GM12864 (cell line): ENCODE data around the gene HOOK1.
"Not testable (repeated sequence)": the region's sequence is repeated elsewhere in the genome, so short reads cannot be mapped to it uniquely, and the experiment has no call there.

Experiments
- DNase-seq: peaks from one replicate; pipeline ENCODE4 v3.0.0-alpha.2; 2011; ENCODE audit warnings: low read depth
- H3K4me3 ChIP-seq: 2 replicates; pipeline ENCODE4 v1.5.1; 2011; ENCODE audit warnings: mild to moderate bottlenecking, low read depth, low read length, control low read depth
- TF ChIP-seq, protein P1 (sequence below): IDR thresholded peaks from 2 replicates; pipeline ENCODE4 v1.5.1; 2011; ENCODE audit warnings: low read depth, mild to moderate bottlenecking, moderate library complexity, low read length, control low read depth, inconsistent platforms; ENCODE audit errors: missing control alignments

Gene HOOK1

DNA sequence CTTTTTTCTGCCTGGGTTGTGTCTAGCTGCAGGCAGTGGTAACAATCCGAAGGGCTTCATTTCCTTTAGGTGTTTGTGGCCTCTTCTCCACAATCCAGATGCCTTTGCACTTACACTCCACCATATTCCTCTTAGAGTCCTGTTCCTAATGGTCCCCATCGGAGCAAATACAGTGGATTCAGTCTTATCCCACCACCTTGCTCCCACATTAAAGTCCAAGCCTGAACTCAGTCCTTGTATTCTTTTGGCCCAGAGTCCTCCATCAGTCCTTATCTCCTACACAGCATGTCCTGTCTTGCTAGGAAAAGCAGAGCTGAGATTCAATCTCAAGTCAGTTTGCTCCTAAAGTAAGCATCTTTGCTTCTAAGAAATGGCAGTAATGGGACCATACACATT lies 103.0 kb downstream of the HOOK1 start:
- TF ChIP-seq, protein P1, sequence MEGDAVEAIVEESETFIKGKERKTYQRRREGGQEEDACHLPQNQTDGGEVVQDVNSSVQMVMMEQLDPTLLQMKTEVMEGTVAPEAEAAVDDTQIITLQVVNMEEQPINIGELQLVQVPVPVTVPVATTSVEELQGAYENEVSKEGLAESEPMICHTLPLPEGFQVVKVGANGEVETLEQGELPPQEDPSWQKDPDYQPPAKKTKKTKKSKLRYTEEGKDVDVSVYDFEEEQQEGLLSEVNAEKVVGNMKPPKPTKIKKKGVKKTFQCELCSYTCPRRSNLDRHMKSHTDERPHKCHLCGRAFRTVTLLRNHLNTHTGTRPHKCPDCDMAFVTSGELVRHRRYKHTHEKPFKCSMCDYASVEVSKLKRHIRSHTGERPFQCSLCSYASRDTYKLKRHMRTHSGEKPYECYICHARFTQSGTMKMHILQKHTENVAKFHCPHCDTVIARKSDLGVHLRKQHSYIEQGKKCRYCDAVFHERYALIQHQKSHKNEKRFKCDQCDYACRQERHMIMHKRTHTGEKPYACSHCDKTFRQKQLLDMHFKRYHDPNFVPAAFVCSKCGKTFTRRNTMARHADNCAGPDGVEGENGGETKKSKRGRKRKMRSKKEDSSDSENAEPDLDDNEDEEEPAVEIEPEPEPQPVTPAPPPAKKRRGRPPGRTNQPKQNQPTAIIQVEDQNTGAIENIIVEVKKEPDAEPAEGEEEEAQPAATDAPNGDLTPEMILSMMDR, result no peak
- DNase-seq, result no peak
- no peak overlapping the region for H3K4me3 ChIP-seq

DNA sequence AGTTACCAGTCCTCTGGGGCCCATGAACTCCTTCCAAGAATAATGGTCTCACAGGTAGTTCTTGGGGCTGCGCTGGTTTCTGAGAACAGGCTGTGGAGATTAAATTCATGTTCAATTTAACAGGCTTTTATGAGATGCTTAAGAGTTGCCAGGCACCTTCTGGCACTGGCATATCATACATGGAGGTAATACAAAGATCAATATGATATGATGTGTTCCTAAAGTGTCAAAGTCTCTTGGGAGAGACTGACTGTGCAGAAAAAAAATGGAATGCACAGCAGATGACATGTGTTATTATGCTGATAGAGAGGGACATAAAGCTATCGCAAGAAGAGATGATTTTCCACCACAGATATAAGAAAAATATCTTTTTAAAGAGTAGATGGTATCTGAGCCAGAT lies 105.0 kb downstream of the HOOK1 start:
- TF ChIP-seq, protein P1, result no peak
- DNase-seq, result no peak
- no peak overlapping the region for H3K4me3 ChIP-seq

DNA sequence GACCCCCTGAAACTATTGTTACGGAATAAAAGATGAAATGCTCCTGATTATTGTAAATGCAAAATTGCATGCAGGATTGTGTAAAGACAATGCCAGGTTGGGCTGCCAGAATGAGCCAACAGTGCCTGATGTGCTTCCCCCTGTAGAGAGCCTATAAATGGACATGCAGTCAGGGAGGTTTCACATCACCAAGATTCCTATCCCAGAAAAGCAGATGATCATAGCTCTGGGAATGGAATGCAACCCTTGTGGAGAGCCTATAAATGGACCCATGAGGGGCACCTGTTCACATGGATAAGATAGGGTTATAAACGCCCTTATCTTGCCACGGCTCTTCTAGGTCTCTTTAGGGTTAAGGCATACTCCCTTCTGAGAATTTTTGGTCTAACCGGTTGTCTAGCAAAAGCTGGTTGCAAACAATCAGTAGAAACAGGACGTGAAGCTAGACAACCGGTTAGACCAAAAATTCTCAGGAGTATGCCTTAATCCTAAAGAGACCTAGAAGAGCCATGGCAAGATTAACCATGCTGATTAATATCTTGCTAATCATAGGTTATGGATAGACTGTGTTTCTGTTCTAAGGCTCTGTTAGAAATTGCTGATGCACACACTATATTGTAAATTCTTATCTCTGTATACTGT lies 106.6 kb downstream of the HOOK1 start:
- DNase-seq, H3K4me3 ChIP-seq: not testable (repeated sequence)

DNA sequence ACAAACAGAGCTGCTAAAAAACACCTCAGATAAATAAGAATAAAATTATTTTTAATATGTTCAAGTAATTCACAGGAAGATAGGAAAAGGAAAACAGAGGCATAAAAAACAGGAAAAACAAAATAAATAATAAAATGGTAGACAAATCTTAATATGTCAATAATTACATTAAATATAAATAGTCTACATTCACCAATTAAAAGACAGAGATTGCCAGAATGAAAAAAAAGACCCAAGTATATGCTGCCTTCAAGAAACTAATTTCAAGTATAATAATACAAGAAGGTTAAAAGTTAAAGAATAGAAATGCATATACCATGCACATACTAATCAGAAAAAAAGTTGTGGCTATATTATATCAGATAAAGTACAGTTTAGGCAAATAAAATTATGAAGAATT lies 109.9 kb downstream of the HOOK1 start:
- H3K4me3 ChIP-seq, result no peak overlapping the region
- DNase-seq, result no peak
- TF ChIP-seq, protein P1, result no peak
